Measurements from ENCODE around the gene IQCC.
A peak's percentile ranks its signal among the peaks of the same experiment; 100 is the strongest.
"Not testable (repeated sequence)": the region's sequence is repeated elsewhere in the genome, so short reads cannot be mapped to it uniquely, and the experiment has no call there.

IQCC gene

GRCh38 chr1:32205401-32206370 lies at the start of gene IQCC:
TSS of gene IQCC (plus strand) at chr1:32205671. CDS start at chr1:32205682, 11 bp downstream.
- peak; percentile 80 to 84 for DNase-seq (ENCODE audit: low read depth in 2 of 2)

- DNase-seq (ENCODE audit: low read depth in 2 of 2), result no peak
Measured at GRCh38 chr1:32159189-32159588, 46.3 kb upstream of the IQCC start.

- DNase-seq (ENCODE audit: low read depth in 2 of 2), result no peak
Measured at GRCh38 chr1:32163405-32163804, 42.1 kb upstream of the IQCC start.

- not testable (repeated sequence) for DNase-seq (ENCODE audit: low read depth in 2 of 2)
Measured at GRCh38 chr1:32165633-32166032, 39.8 kb upstream of the IQCC start.

- DNase-seq (ENCODE audit: low read depth in 2 of 2), result no peak
Measured at GRCh38 chr1:32170991-32171390, 34.5 kb upstream of the IQCC start.

GRCh38 chr1:32172621-32173245 lies 32.7 kb upstream of the IQCC start:
- no peak for DNase-seq (ENCODE audit: low read depth in 2 of 2)

- no peak for DNase-seq (ENCODE audit: low read depth in 2 of 2)
Measured at GRCh38 chr1:32178380-32179192, 26.9 kb upstream of the IQCC start.

GRCh38 chr1:32179193-32179442 lies 26.4 kb upstream of the IQCC start:
- no peak for DNase-seq (ENCODE audit: low read depth in 2 of 2)

- peak; percentile 86 to 90 for DNase-seq (ENCODE audit: low read depth in 2 of 2)
Measured at GRCh38 chr1:32179443-32180185, 25.9 kb upstream of the IQCC start, which contains the start of gene TXLNA. TSS of gene TXLNA (plus strand) at chr1:32179675. CDS start at chr1:32180346, 671 bp downstream.

GRCh38 chr1:32180186-32181060 lies 25.0 kb upstream of the IQCC start:
- peak; percentile 10 to 21 for DNase-seq (ENCODE audit: low read depth in 2 of 2)

- no peak for DNase-seq (ENCODE audit: low read depth in 2 of 2)
Measured at GRCh38 chr1:32181065-32181464, 24.4 kb upstream of the IQCC start.

GRCh38 chr1:32181563-32181962 lies 23.9 kb upstream of the IQCC start:
- DNase-seq (ENCODE audit: low read depth in 2 of 2), result no peak

GRCh38 chr1:32182060-32182459 lies 23.4 kb upstream of the IQCC start:
- DNase-seq (ENCODE audit: low read depth in 2 of 2), result no peak

- no peak for DNase-seq (ENCODE audit: low read depth in 2 of 2)
Measured at GRCh38 chr1:32184650-32185049, 20.8 kb upstream of the IQCC start.

- DNase-seq (ENCODE audit: low read depth in 2 of 2), result no peak
Measured at GRCh38 chr1:32186077-32186476, 19.4 kb upstream of the IQCC start.

GRCh38 chr1:32186491-32186890 lies 19.0 kb upstream of the IQCC start:
- DNase-seq (ENCODE audit: low read depth in 2 of 2), result no peak

GRCh38 chr1:32187850-32188249 lies 17.6 kb upstream of the IQCC start:
- DNase-seq (ENCODE audit: low read depth in 2 of 2), result no peak

GRCh38 chr1:32192220-32192948 lies 13.1 kb upstream of the IQCC start:
- no peak for DNase-seq (ENCODE audit: low read depth in 2 of 2)

- DNase-seq (ENCODE audit: low read depth in 2 of 2), result no peak
Measured at GRCh38 chr1:32194984-32195383, 10.5 kb upstream of the IQCC start.

GRCh38 chr1:32195531-32195930 lies 9.9 kb upstream of the IQCC start:
- no peak for DNase-seq (ENCODE audit: low read depth in 2 of 2)

Measured in stimulated activated CD4-positive, alpha-beta T cell treated with anti-CD3 and anti-CD28 coated beads, Interleukin-15, amount 100 ng/mL, for 48 hours (primary cell).